HEK293T (cell line): ENCODE results near the gene OSTF1.

Experiments
- CTCF ChIA-PET: fragments of 350-600 bp; formaldehyde crosslinking; extraction: SDS; loops from one replicate; lab custom pipeline; 2021; ENCODE audit warnings: antibody characterized with exemption, inconsistent platforms; lab: Yijun Ruan, JAX
- POLR2A ChIA-PET: fragments of 350-600 bp; formaldehyde crosslinking; extraction: SDS; loops from one replicate; lab custom pipeline; 2020; ENCODE audit warnings: antibody characterized with exemption, inconsistent platforms; lab: Yijun Ruan, JAX
- DNase-seq: peaks from one replicate; pipeline ENCODE4 v3.0.0; 2012; ENCODE audit warnings: mixed read lengths; ENCODE audit errors: extremely low spot score
- ARNT ChIP-seq: fragments of 450-650 bp; IDR thresholded peaks from 2 replicates; pipeline ENCODE4 v1.6.1; 2017; ENCODE audit warnings: mild to moderate bottlenecking
- BHLHE40 ChIP-seq: fragments of 450-650 bp; IDR thresholded peaks from 2 replicates; pipeline ENCODE4 v1.6.1; 2016; ENCODE audit warnings: mild to moderate bottlenecking, moderate library complexity, borderline replicate concordance
- CTBP1 ChIP-seq: fragments of 450-650 bp; IDR thresholded peaks from 2 replicates; pipeline ENCODE4 v1.6.1; 2016; ENCODE audit warnings: borderline replicate concordance
- ELF4 ChIP-seq: fragments of 450-650 bp; IDR thresholded peaks from 2 replicates; pipeline ENCODE4 v1.6.1; 2017; ENCODE audit warnings: antibody characterized with exemption
- FOXA1 ChIP-seq: fragments of 450-650 bp; IDR thresholded peaks from 2 replicates; pipeline ENCODE4 v1.6.1; 2016; ENCODE audit warnings: mild to moderate bottlenecking
- FOXK2 ChIP-seq: fragments of 450-650 bp; IDR thresholded peaks from 2 replicates; pipeline ENCODE4 v1.6.1; 2016; ENCODE audit warnings: mild to moderate bottlenecking
- FOXM1 ChIP-seq: fragments of 450-650 bp; IDR thresholded peaks from 2 replicates; pipeline ENCODE4 v1.6.1; 2017; ENCODE audit warnings: mild to moderate bottlenecking, borderline replicate concordance
- HDGF ChIP-seq: fragments of 450-650 bp; IDR thresholded peaks from 2 replicates; pipeline ENCODE4 v1.6.1; 2017; ENCODE audit warnings: antibody characterized with exemption, borderline replicate concordance
- L3MBTL2 ChIP-seq: fragments of 450-650 bp; conservative IDR thresholded peaks from 2 replicates; pipeline ENCODE4 v1.6.1; 2016; ENCODE audit warnings: mild to moderate bottlenecking
- LEF1 ChIP-seq: fragments of 450-650 bp; IDR thresholded peaks from 2 replicates; pipeline ENCODE4 v1.6.1; 2017; ENCODE audit warnings: mild to moderate bottlenecking, borderline replicate concordance
- NFRKB ChIP-seq: fragments of 450-650 bp; IDR thresholded peaks from 2 replicates; pipeline ENCODE4 v1.6.1; 2016; ENCODE audit warnings: mild to moderate bottlenecking, moderate library complexity
- SP1 ChIP-seq: fragments of 450-650 bp; IDR thresholded peaks from 2 replicates; pipeline ENCODE4 v1.6.1; 2017
- SUZ12 ChIP-seq: fragments of 450-650 bp; IDR thresholded peaks from 2 replicates; pipeline ENCODE4 v1.6.1; 2016; ENCODE audit warnings: mild to moderate bottlenecking
- TARDBP ChIP-seq: fragments of 450-650 bp; IDR thresholded peaks from 2 replicates; pipeline ENCODE4 v1.6.1; 2016
- ZNF384 ChIP-seq: fragments of 450-650 bp; IDR thresholded peaks from 2 replicates; pipeline ENCODE4 v1.6.1; 2016
- TF ChIP-seq, protein P1 (sequence below): fragments of 450-650 bp; IDR thresholded peaks from 2 replicates; pipeline ENCODE4 v1.6.1; 2016

The OSTF1 gene

DNA sequence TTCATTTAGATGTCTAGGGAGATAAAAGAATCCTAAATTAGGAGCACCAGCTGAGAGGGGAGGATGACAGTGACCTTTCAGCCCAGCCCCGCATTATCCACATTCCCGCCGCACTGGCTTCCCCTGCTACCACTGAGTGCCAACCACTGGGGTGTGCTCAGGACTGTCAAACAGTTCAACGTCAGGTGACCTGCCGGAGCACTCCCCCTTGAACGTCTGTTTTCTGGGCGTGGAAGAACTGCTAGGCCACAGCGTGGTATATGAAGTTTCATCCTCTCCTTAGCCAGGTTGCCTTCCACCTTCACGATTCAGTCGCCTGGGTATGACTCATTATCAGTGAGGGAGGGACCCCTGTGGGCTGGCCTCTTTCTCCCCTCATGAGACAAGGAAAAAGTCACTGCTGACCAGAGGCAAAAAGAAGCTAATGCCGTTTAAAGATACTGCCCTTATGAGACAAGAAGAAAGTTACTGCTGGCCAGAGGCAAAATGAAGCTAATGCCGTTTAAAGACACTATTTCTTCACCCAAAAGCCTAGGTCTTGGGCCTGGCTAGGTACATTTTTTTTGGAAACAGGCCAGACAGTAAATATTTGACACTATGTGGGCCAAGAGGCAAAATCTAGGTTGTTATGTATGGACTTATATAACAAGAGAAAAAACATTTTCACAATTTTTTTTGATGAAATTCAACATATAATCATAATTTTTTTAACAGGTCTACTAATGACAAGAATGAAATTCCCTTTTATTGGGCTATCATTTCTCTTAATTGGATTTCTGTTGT lies 4.9 kb upstream of the OSTF1 start:
- peak; percentile 13 for DNase-seq
- TF ChIP-seq, protein P1, sequence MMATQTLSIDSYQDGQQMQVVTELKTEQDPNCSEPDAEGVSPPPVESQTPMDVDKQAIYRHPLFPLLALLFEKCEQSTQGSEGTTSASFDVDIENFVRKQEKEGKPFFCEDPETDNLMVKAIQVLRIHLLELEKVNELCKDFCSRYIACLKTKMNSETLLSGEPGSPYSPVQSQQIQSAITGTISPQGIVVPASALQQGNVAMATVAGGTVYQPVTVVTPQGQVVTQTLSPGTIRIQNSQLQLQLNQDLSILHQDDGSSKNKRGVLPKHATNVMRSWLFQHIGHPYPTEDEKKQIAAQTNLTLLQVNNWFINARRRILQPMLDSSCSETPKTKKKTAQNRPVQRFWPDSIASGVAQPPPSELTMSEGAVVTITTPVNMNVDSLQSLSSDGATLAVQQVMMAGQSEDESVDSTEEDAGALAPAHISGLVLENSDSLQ: no peak
- TF ChIP-seq NFRKB: no peak
- ChIA-PET POLR2A (interaction anchor here (0.7 kb wide), 1 partner anchor 55 kb away, joined by 3 read pairs; the partner anchor contains the start of gene CARNMT1), CTCF (interaction anchor here (1.6 kb wide), 1 partner anchor 309 kb away, joined by 4 read pairs; no protein-coding TSS in a partner anchor)

DNA sequence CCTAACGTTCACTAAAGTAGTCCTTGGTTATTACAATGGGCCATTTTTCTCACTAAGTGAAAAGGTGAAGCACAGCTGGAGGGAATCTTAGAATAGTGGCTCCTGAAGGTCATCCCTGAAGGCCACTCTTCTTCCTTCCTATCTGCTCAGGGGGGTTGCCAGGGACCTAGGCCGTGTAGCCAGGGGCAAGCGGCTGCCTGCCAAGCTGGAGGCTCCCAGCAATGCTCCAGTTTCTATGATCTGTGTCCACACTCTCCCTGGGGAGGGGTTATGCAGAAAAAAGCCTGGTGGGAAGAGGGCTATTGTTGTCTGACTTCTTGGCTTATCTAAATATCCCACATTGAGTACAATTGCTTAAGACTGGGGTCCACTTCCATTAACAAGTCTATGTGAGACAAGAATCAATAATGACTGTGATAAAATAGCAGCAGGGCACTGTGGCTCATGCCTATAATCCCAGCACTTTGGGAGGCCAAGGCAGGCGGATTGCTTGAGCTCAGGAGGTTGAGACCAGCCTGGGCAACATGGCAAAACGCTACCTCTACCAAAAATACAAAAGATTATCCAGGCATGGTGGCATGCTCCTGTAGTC lies 4.1 kb upstream of the OSTF1 start:
- POLR2A ChIA-PET: interaction anchor here (0.7 kb wide), 1 partner anchor 56 kb away, joined by 3 read pairs; the partner anchor contains the start of gene CARNMT1
- CTCF ChIA-PET: interaction anchor here (1.6 kb wide), 1 partner anchor 310 kb away, joined by 4 read pairs; no protein-coding TSS in a partner anchor
- TF ChIP-seq ZNF384 (no peak), SP1 (no peak), L3MBTL2 (no peak), HDGF (no peak), NFRKB (no peak), ARNT (no peak), FOXM1 (no peak), TARDBP (no peak), FOXA1 (no peak), ELF4 (no peak), BHLHE40 (no peak), CTBP1 (no peak), SUZ12 (no peak)
- no peak for DNase-seq

DNA sequence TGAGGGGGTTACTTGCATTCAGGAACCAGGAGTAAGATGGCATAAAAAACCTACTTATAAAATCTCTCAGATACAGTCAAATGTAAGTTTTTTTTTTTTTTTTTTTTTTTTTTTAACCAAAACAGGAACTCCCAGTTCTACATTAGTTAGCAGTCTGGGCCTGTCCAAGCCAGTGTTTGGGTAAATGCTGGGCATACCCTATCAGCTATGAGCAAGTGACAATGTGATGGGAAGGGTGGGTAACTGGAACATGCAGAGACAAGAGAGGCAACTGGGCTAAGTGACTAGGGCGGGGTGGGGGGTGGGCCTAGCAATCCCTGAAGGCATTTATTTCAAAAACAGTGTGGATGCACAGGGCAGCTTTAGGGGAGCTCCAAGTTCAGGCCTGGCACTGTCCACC lies 2.7 kb upstream of the OSTF1 start:
- DNase-seq: no peak
- no peak for TF ChIP-seq BHLHE40
- TF ChIP-seq FOXK2: no peak
- no peak for TF ChIP-seq HDGF
- no peak for TF ChIP-seq NFRKB
- no peak for TF ChIP-seq L3MBTL2
- no peak for TF ChIP-seq FOXM1
- TF ChIP-seq SP1: no peak
- TF ChIP-seq CTBP1: no peak
- no peak for TF ChIP-seq FOXA1
- no peak for TF ChIP-seq ARNT
- TF ChIP-seq, protein P1: no peak
- POLR2A ChIA-PET: interaction anchor here (1.1 to 1.6 kb wide), 3 partner anchors 57 to 136 kb away, joined by 3 to 5 read pairs (median 3); partner anchors contain the start of genes C9orf40 and CARNMT1
- CTCF ChIA-PET: interaction anchor here (0.6 to 1.4 kb wide), 2 partner anchors 189 to 308 kb away, joined by 3 to 9 read pairs; no protein-coding TSS in a partner anchor

DNA sequence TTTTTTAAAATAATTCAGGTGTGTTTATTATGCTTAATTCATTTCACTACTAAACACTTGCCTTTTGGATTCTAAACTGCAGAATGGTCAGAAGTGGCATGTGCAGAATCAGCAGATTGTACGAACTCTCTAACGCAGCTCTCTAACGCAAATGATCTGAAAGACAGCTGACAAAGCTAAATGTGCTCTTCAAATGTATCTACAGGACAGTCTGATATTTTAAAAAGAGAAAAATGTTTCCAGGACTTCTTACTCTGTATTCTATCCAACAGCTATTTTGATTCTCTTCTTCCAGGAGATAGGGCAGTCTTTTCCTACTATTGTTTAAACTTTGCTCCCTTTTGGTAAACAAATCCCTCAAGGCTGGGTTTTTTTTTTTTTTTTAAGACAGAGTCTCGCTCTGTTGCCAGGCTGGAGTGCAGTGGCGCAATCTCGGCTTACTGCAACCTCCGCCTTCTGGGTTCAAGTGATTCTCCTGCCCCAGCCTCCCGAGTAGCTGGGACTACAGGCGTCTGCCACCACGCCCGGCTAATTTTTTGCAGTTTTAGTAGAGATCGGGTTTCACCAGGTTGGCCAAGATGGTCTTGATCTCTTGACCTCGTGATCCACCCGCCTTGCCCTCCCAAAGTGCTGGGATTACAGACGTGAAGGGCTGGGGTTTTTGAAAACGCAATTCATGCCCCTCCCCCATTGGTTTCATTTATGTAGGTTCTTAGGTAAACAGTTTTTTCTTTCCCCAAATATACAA lies 1.6 kb upstream of the OSTF1 start:
- DNase-seq: no peak
- POLR2A ChIA-PET: interaction anchor here (1.1 to 1.6 kb wide), 2 partner anchors 134 to 137 kb away, joined by 3 to 5 read pairs; partner anchors contain the start of gene C9orf40
- CTCF ChIA-PET: interaction anchor here (1.4 kb wide), 1 partner anchor 309 kb away, joined by 3 read pairs; no protein-coding TSS in a partner anchor

DNA sequence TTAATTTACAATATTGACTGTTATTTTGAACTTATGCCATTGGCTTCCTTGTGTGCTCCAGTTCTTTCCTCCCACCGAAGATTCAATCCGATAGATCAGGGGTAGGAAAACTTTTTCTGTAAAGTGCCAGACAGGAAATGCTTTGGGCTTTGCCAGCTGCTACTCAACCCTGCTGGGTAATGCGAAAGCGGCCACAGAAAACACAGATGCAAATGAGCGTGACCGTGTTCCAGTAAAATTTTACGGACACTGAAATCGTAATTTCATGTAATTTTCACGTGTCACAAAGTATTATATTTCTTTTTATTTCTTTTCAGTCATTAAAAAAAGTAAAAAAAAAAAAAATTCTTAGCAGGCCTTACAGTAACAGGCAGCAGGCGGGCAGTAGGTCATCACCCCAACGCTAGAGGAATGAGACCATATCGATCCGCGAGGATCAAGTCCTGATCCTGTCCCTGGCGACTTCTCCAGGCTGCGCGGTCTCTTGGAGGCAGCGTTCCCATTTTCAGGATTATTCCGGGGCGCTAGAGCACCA lies 958 bp upstream of the OSTF1 start:
- ChIA-PET CTCF (interaction anchor here (1.4 kb wide), 1 partner anchor 310 kb away, joined by 3 read pairs; no protein-coding TSS in a partner anchor), POLR2A (no interaction called here)
- TF ChIP-seq, protein P1: peak; percentile 24; the same call in 1 of the 2 replicates
- TF ChIP-seq L3MBTL2 (0 out of 2 replicates have a peak, but pooled peaks have one; percentile 26), CTBP1 (no peak)
- peak; percentile 18 for DNase-seq

More for the DNA sequence above, 1.6 kb upstream of the OSTF1 start:
- no peak for TF ChIP-seq HDGF
- peak; percentile 76 for TF ChIP-seq ZNF384
- TF ChIP-seq LEF1: no peak
